ENCODE measurements around the gene BBLN. TPM values are rescaled to one million over a fixed set of nuclear protein-coding genes. Genes with fewer than 3 reads are reported as not detected.
A peak's percentile ranks its signal among the peaks of the same experiment; 100 is the strongest.

BBLN gene
- polyA plus RNA-seq, 6 donors from 2014 or later: 74.7 to 98.3 (median 93.5) TPM

- no peak for DNase-seq
- H3K4me1 Mint-ChIP-seq: peaks cover 5 to 23% (median 10%) of the 10 kb centered on the region in 3 donors
- H3K9me3 Mint-ChIP-seq: peaks cover 0 to 2% (median 0%) of the 10 kb centered on the region in 7 donors
- H3K36me3 Mint-ChIP-seq: peaks cover 0 to 17% of the 10 kb centered on the region in 2 donors
- peak overlapping the region in 1 of 6 donors; percentile 44 for H3K27ac Mint-ChIP-seq
- no peak overlapping the region for H3K4me3 Mint-ChIP-seq
- ATAC-seq (ENCODE audit: low read depth in 2 of 2): no peak
- no peaks in the 10 kb centered on the region for H3K27me3 Mint-ChIP-seq
These were observed 23.0 kb downstream of the BBLN start for GRCh38 chr9:128182893-128183588.

GRCh38 chr9:128185979-128186965 lies 26.2 kb downstream of the BBLN start:
- Mint-ChIP-seq H3K4me3 (peak overlapping the region in 1 of 8 donors; percentile 8), H3K36me3 (peaks cover 0 to 17% of the 10 kb centered on the region in 2 donors), H3K27me3 (no peaks in the 10 kb centered on the region), H3K9me3 (no peaks in the 10 kb centered on the region), H3K4me1 (peaks cover 15 to 44% (median 30%) of the 10 kb centered on the region in 3 donors), H3K27ac (no peak overlapping the region)
- DNase-seq: no peak
- ATAC-seq (ENCODE audit: low read depth in 2 of 2): no peak

DNA sequence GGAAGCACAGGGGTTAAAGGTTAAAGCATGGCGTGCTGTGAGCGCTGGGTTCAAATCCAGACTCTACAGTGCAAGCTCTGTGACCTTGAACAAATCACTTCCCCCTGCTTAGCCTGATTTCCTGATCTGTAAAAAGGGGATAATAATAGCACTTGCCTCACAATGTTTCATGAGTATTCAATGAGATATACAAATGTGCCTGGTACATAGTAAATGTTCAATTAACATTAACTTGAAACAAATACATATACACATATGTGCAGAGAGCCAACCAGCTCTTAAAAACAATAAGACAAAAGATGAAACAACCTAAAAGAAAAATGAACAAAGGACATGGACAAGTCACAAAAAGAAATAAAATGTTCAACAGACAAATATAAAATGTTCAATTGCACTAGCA lies 27.3 kb downstream of the BBLN start:
- Mint-ChIP-seq H3K9me3 (no peaks in the 10 kb centered on the region), H3K27me3 (no peaks in the 10 kb centered on the region), H3K36me3 (peaks cover 0 to 13% of the 10 kb centered on the region in 2 donors), H3K4me3 (peak overlapping the region in 1 of 8 donors; percentile 75), H3K4me1 (peaks cover 19 to 46% (median 35%) of the 10 kb centered on the region in 3 donors), H3K27ac (no peak overlapping the region)
- ATAC-seq (ENCODE audit: low read depth in 2 of 2): no peak
- no peak for DNase-seq

DNA sequence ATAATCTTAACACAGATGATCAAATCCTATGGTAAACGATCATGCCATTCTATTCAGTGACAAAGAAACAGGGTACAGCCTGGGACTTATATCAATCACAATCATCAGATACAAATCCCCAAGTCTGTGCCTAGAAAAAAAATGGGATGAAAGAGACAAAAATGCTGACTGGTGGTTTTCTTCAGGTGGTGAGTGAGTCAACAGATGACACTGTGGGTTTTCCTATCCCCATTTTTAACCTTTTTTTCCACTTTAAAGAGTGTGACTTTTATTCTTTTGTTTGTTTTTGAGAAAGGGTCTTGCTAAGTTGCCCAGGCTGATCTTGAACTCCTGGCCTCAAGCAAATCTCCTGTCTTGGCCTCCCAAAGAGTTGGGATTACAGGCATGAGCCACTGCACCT lies 28.1 kb downstream of the BBLN start:
- H3K9me3 Mint-ChIP-seq: no peaks in the 10 kb centered on the region
- H3K27me3 Mint-ChIP-seq: no peaks in the 10 kb centered on the region
- peaks cover 19 to 47% (median 36%) of the 10 kb centered on the region in 3 donors for H3K4me1 Mint-ChIP-seq
- peaks cover 0 to 8% of the 10 kb centered on the region in 2 donors for H3K36me3 Mint-ChIP-seq
- H3K4me3 Mint-ChIP-seq: peak overlapping the region in 1 of 8 donors; percentile 75
- H3K27ac Mint-ChIP-seq: no peak overlapping the region
- ATAC-seq (ENCODE audit: low read depth in 2 of 2): no peak
- no peak for DNase-seq

DNA sequence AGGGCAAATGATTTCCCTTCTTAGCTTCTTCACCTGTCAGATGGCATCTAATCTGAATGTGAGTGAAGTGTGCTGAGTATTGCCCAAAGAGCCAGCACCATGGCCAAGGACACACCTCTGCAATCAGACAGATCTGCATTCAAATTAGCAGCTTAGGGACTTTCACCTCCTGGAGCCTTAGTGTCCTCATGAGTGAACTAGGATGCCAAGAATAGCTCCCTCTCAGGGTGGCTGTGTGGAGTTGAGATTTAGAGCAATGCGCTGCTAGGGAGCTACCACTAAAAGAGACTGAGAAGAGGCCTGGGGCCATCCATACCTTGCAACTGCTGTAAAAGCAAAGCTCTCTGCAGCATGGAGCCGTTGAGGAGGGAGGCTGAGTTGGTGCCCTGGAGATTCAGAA lies 29.9 kb downstream of the BBLN start:
- Mint-ChIP-seq H3K9me3 (no peaks in the 10 kb centered on the region), H3K4me3 (peak overlapping the region; percentile 84 to 97 (median 92)), H3K27me3 (no peaks in the 10 kb centered on the region), H3K36me3 (peaks cover 0 to 8% of the 10 kb centered on the region in 2 donors), H3K27ac (peak overlapping the region in 4 of 6 donors; percentile 52 to 86 (median 78)), H3K4me1 (peaks cover 19 to 48% (median 36%) of the 10 kb centered on the region in 3 donors)
- DNase-seq: no peak
- ATAC-seq (ENCODE audit: low read depth in 2 of 2): no peak

- ATAC-seq (ENCODE audit: low read depth in 2 of 2) (peak; percentile 43 to 59), DNase-seq (no peak)
- peak overlapping the region; percentile 84 to 97 (median 94) for H3K4me3 Mint-ChIP-seq
- peak overlapping the region; percentile 81 to 99 (median 94) for H3K27ac Mint-ChIP-seq
- peaks cover 0 to 8% of the 10 kb centered on the region in 2 donors for H3K36me3 Mint-ChIP-seq
- H3K4me1 Mint-ChIP-seq: peaks cover 19 to 48% (median 36%) of the 10 kb centered on the region in 3 donors
- no peaks in the 10 kb centered on the region for H3K9me3 Mint-ChIP-seq
- H3K27me3 Mint-ChIP-seq: no peaks in the 10 kb centered on the region
These were observed 30.7 kb downstream of the BBLN start for GRCh38 chr9:128190516-128191405.

- H3K27me3 Mint-ChIP-seq: no peaks in the 10 kb centered on the region
- DNase-seq (peak; percentile 81), ATAC-seq (ENCODE audit: low read depth in 2 of 2) (peak; percentile 83 to 97)
- peak within 1 kb of the TSS; percentile 84 to 97 (median 96) for H3K4me3 Mint-ChIP-seq
- H3K9me3 Mint-ChIP-seq: no peaks in the 10 kb centered on the region
- H3K36me3 Mint-ChIP-seq: peaks cover 0 to 3% of the 10 kb centered on the region in 2 donors
- peaks cover 14 to 45% (median 36%) of the 10 kb centered on the region in 3 donors for H3K4me1 Mint-ChIP-seq
- H3K27ac Mint-ChIP-seq: peak within 1 kb of the TSS; percentile 81 to 99 (median 94)
These were observed 31.5 kb downstream of the BBLN start, which contains the start of gene CIZ1 for GRCh38 chr9:128191406-128192046. CIZ1 (minus strand) TSS chr9:128191572; CDS start chr9:128190857, 715 bp downstream.

- Mint-ChIP-seq H3K27ac (peak overlapping the region in 3 of 6 donors; percentile 47 to 92 (median 88)), H3K4me1 (peaks cover 14 to 35% (median 29%) of the 10 kb centered on the region in 3 donors), H3K27me3 (no peaks in the 10 kb centered on the region), H3K9me3 (no peaks in the 10 kb centered on the region), H3K4me3 (peak overlapping the region; percentile 20 to 92 (median 82)), H3K36me3 (no peaks in the 10 kb centered on the region)
- DNase-seq: peak; percentile 58
- ATAC-seq (ENCODE audit: low read depth in 2 of 2): peak in 1 of 2 donors; percentile 77
These were observed 32.7 kb downstream of the BBLN start for GRCh38 chr9:128192601-128193371.

GRCh38 chr9:128193469-128194096 lies 33.5 kb downstream of the BBLN start:
- no peak for DNase-seq
- Mint-ChIP-seq H3K36me3 (no peaks in the 10 kb centered on the region), H3K4me3 (peak overlapping the region in 5 of 8 donors; percentile 15 to 92 (median 82))

GRCh38 chr9:128201441-128202369 lies 41.6 kb downstream of the BBLN start:
- no peak for DNase-seq
- peaks cover 7 to 11% (median 8%) of the 10 kb centered on the region in 3 donors for H3K4me1 Mint-ChIP-seq
- H3K4me3 Mint-ChIP-seq: peak overlapping the region in 2 of 8 donors; percentile 15 to 73
- peaks cover 5 to 22% (median 19%) of the 10 kb centered on the region in 3 donors for H3K27me3 Mint-ChIP-seq
- ATAC-seq (ENCODE audit: low read depth in 2 of 2): no peak
- no peaks in the 10 kb centered on the region for H3K36me3 Mint-ChIP-seq
- no peaks in the 10 kb centered on the region for H3K9me3 Mint-ChIP-seq
- H3K27ac Mint-ChIP-seq: peak overlapping the region in 2 of 6 donors; percentile 63 to 64

More at GRCh38 chr9:128193469-128194096, 33.5 kb downstream of the BBLN start:
- H3K27ac Mint-ChIP-seq: no peak overlapping the region
- no peak for ATAC-seq (ENCODE audit: low read depth in 2 of 2)
- no peaks in the 10 kb centered on the region for H3K9me3 Mint-ChIP-seq
- H3K4me1 Mint-ChIP-seq: peaks cover 14 to 31% (median 29%) of the 10 kb centered on the region in 3 donors
- no peaks in the 10 kb centered on the region for H3K27me3 Mint-ChIP-seq

Measured in naive B cell (primary cell).